CD4-positive, CD25-positive, alpha-beta regulatory T cell (primary cell): ENCODE data around the gene CHAT. TPM values are rescaled to one million over a fixed set of nuclear protein-coding genes. Genes with fewer than 3 reads are reported as not detected.

Experiments
- ATAC-seq, 2 donors: fragments of 150-1000 bp; cut with Tn5 transposase; one replicate each; pipeline ENCODE4 v1.10.0; 2021; ENCODE audit warnings: low read depth in 2 of 2, moderate number of reproducible peaks in 2 of 2, moderate library complexity in 1 of 2
- DNase-seq, 3 donors: peaks; one replicate each; pipeline versions ENCODE4 v3.0.0 to v3.0.0-alpha.2; 2012 to 2022; ENCODE audit warnings: mixed read lengths in 1 of 3
- H3K27ac ChIP-seq: one replicate; pipeline ENCODE4 v1.7.0; 2013; ENCODE audit warnings: mild to moderate bottlenecking, low read length; ENCODE audit not compliant: insufficient read depth, poor library complexity, severe bottlenecking
- H3K27me3 ChIP-seq: one replicate; pipeline ENCODE4 v1.7.0; 2013; ENCODE audit warnings: low read length; ENCODE audit not compliant: control insufficient read depth, insufficient read depth
- H3K36me3 ChIP-seq: one replicate; pipeline ENCODE4 v1.7.0; 2013; ENCODE audit warnings: mild to moderate bottlenecking, low read length, moderate library complexity; ENCODE audit not compliant: control insufficient read depth, insufficient read depth
- H3K4me1 ChIP-seq: 2 replicates; pipeline ENCODE4 v1.7.0; 2013; ENCODE audit warnings: mild to moderate bottlenecking, low read length; ENCODE audit not compliant: insufficient read depth, control insufficient read depth, poor library complexity, severe bottlenecking
- H3K4me3 ChIP-seq: one replicate; pipeline ENCODE4 v1.7.0; 2013; ENCODE audit warnings: low read depth, mild to moderate bottlenecking, low read length, moderate library complexity
- H3K9me3 ChIP-seq, 2 experiments: 1 replicate in 1 of 2; 2 replicates in 1 of 2; pipeline ENCODE4 v1.7.0; 2013; ENCODE audit warnings: low read length in 2 of 2, mild to moderate bottlenecking in 1 of 2, moderate library complexity in 1 of 2; ENCODE audit not compliant: control insufficient read depth in 2 of 2
- H3K27ac Mint-ChIP-seq, 3 donors: one replicate each; pipeline ENCODE4 v1.8.0; 2020 to 2022; ENCODE audit warnings: mild to moderate bottlenecking in 3 of 3, mixed read lengths in 3 of 3, moderate library complexity in 2 of 3
- H3K27me3 Mint-ChIP-seq: one replicate; pipeline ENCODE4 v1.8.0; 2022; ENCODE audit warnings: mild to moderate bottlenecking, mixed read lengths
- H3K36me3 Mint-ChIP-seq: one replicate; pipeline ENCODE4 v1.8.0; 2020; ENCODE audit warnings: mixed read lengths
- H3K4me1 Mint-ChIP-seq, 4 donors: one replicate each; pipeline ENCODE4 v1.8.0; 2020 to 2022; ENCODE audit warnings: mixed read lengths in 4 of 4, mild to moderate bottlenecking in 1 of 4
- H3K4me3 Mint-ChIP-seq, 4 donors: one replicate each; pipeline ENCODE4 v1.8.0; 2020 to 2022; ENCODE audit warnings: mild to moderate bottlenecking in 4 of 4, mixed read lengths in 4 of 4, moderate library complexity in 3 of 4
- H3K9me3 Mint-ChIP-seq, 7 donors: one replicate each; pipeline ENCODE4 v1.8.0; 2020 to 2022; ENCODE audit warnings: mixed read lengths in 7 of 7, mild to moderate bottlenecking in 3 of 7, moderate library complexity in 2 of 7
- polyA plus RNA-seq, 4 donors: library from polyadenylated mRNA; unstranded; fragments of 300-500 nt; fragmentation: Illumina TruSeq; gene quantifications; one replicate each; pipeline ENCODE4 v1.2.3, GENCODE V29; 2021
- total RNA-seq: library from RNA; stranded (reverse); gene quantifications from one replicate; pipeline ENCODE4 v1.2.3, GENCODE V29; 2022

Gene CHAT
- total and polyA plus RNA-seq, 5 donors from 2014 or later = not detected

- Histone ChIP-seq H3K4me3 (no peak overlapping the region), H3K27me3 (no peaks in the 10 kb centered on the region), H3K4me1 (no peaks in the 10 kb centered on the region), H3K36me3 (no peaks in the 10 kb centered on the region), H3K27ac (no peak overlapping the region), H3K9me3 (no peaks in the 10 kb centered on the region)
- peaks cover 4% of the 10 kb centered on the region for H3K27me3 Mint-ChIP-seq
- H3K27ac Mint-ChIP-seq = no peak overlapping the region
- H3K4me1 Mint-ChIP-seq = no peaks in the 10 kb centered on the region
- DNase-seq (no peak), ATAC-seq (no peak)
- H3K36me3 Mint-ChIP-seq = no peaks in the 10 kb centered on the region
- H3K4me3 Mint-ChIP-seq = peak overlapping the region in 1 of 4 donors; percentile 11
- H3K9me3 Mint-ChIP-seq = no peaks in the 10 kb centered on the region
Measured at GRCh38 chr10:49575489-49576072, 38.3 kb upstream of the CHAT start.

DNA sequence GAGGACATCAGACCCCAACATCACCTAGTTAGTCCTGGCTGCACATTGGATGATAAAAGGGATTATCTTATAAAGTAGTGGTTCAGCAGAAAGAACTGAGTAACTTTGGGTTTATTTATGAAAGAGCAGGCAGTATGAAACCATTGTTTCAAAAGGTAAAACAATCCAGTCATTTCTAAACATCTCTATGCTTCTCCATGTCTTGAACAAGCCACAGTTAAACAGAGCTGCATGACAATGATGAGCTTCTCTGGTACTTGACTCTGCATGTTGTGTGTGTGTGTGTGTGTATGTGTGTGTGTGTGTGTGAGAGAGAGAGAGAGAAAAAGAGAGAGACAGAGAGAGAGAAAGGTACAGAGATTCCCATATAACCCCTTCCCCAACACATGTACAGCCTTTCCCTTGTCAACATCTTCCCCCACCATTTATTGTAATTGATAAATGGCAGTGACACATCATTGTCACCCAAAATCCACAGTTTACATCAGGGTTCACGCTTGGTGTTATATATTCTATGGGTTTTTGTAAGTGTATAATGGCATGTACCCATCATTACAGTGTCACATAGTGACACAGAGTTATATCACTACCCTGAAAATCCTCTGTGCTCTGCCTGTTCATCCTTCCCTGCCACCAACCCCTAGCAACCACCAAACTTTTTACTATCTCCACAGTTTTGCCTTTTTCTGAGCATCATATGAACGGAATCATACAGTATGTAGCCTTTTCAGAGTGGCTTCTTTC lies 36.5 kb upstream of the CHAT start:
- Histone ChIP-seq H3K9me3 (no peaks in the 10 kb centered on the region), H3K4me3 (no peak overlapping the region), H3K27me3 (no peaks in the 10 kb centered on the region), H3K36me3 (no peaks in the 10 kb centered on the region), H3K4me1 (no peaks in the 10 kb centered on the region), H3K27ac (no peak overlapping the region)
- Mint-ChIP-seq H3K4me1 (peaks cover 0 to 4% (median 1%) of the 10 kb centered on the region in 4 donors), H3K27me3 (peaks cover 4% of the 10 kb centered on the region), H3K36me3 (no peaks in the 10 kb centered on the region), H3K27ac (no peak overlapping the region), H3K4me3 (no peak overlapping the region), H3K9me3 (no peaks in the 10 kb centered on the region)
- ATAC-seq (no peak), DNase-seq (no peak)

- Mint-ChIP-seq H3K27me3 (peaks cover 10% of the 10 kb centered on the region), H3K27ac (no peak overlapping the region), H3K36me3 (no peaks in the 10 kb centered on the region), H3K4me1 (peaks cover 0 to 4% (median 1%) of the 10 kb centered on the region in 4 donors), H3K9me3 (no peaks in the 10 kb centered on the region), H3K4me3 (no peak overlapping the region)
- ATAC-seq (no peak), DNase-seq (no peak)
- no peaks in the 10 kb centered on the region for H3K36me3 ChIP-seq
- H3K4me3 ChIP-seq = no peak overlapping the region
- H3K4me1 ChIP-seq = no peaks in the 10 kb centered on the region
- H3K9me3 ChIP-seq = no peaks in the 10 kb centered on the region
- H3K27me3 ChIP-seq = peaks cover 3% of the 10 kb centered on the region
- no peak overlapping the region for H3K27ac ChIP-seq
Measured at GRCh38 chr10:49578392-49578791, 35.4 kb upstream of the CHAT start.

DNA sequence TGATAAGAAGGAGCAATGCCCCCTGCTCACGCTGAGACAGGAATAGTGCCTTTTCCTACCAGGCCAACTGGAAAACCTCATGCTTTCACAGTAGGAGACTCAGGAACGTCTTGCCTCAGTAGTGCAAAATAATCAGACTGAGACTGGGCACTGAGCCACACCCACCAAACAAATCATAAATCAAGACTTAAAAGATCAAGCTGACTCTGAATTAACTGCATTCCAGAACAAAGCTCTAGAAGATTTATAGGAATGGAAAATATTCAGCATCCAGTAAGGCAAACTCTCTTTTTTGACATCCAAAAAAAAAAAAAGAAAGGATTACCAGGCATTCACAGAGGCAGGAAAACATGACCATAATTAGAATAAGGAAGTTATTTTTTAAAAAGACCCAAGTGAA lies 34.2 kb upstream of the CHAT start:
- Histone ChIP-seq H3K9me3 (no peaks in the 10 kb centered on the region), H3K4me3 (no peak overlapping the region), H3K27me3 (peaks cover 3% of the 10 kb centered on the region), H3K4me1 (no peaks in the 10 kb centered on the region), H3K36me3 (no peaks in the 10 kb centered on the region), H3K27ac (no peak overlapping the region)
- ATAC-seq (no peak), DNase-seq (no peak)
- peaks cover 7% of the 10 kb centered on the region for H3K27me3 Mint-ChIP-seq
- H3K4me3 Mint-ChIP-seq = no peak overlapping the region
- peaks cover 0 to 4% (median 1%) of the 10 kb centered on the region in 4 donors for H3K4me1 Mint-ChIP-seq
- H3K9me3 Mint-ChIP-seq = no peaks in the 10 kb centered on the region
- no peak overlapping the region for H3K27ac Mint-ChIP-seq
- H3K36me3 Mint-ChIP-seq = no peaks in the 10 kb centered on the region

- no peak overlapping the region for H3K27ac Mint-ChIP-seq
- ATAC-seq (no peak), DNase-seq (no peak)
- peaks cover 0 to 4% (median 1%) of the 10 kb centered on the region in 4 donors for H3K4me1 Mint-ChIP-seq
- H3K36me3 Mint-ChIP-seq = no peaks in the 10 kb centered on the region
- Histone ChIP-seq H3K4me3 (no peak overlapping the region), H3K27me3 (peaks cover 3% of the 10 kb centered on the region), H3K4me1 (no peaks in the 10 kb centered on the region), H3K9me3 (peaks cover 0 to 5% of the 10 kb centered on the region in 2 experiments), H3K27ac (no peak overlapping the region), H3K36me3 (no peaks in the 10 kb centered on the region)
- no peak overlapping the region for H3K4me3 Mint-ChIP-seq
- H3K27me3 Mint-ChIP-seq = peaks cover 17% of the 10 kb centered on the region
- H3K9me3 Mint-ChIP-seq = peaks cover 0 to 8% (median 0%) of the 10 kb centered on the region in 7 donors
Measured at GRCh38 chr10:49585387-49585786, 28.4 kb upstream of the CHAT start.

GRCh38 chr10:49587981-49588380 lies 25.9 kb upstream of the CHAT start:
- ATAC-seq = no peak
- DNase-seq = no peak
- Histone ChIP-seq H3K27me3 (no peaks in the 10 kb centered on the region), H3K27ac (no peak overlapping the region), H3K4me1 (no peaks in the 10 kb centered on the region), H3K4me3 (no peak overlapping the region), H3K9me3 (peaks cover 0 to 5% of the 10 kb centered on the region in 2 experiments), H3K36me3 (no peaks in the 10 kb centered on the region)
- no peaks in the 10 kb centered on the region for H3K36me3 Mint-ChIP-seq
- no peak overlapping the region for H3K27ac Mint-ChIP-seq
- H3K4me3 Mint-ChIP-seq = no peak overlapping the region
- peaks cover 0 to 8% (median 2%) of the 10 kb centered on the region in 7 donors for H3K9me3 Mint-ChIP-seq
- peaks cover 0 to 5% (median 0%) of the 10 kb centered on the region in 4 donors for H3K4me1 Mint-ChIP-seq
- peaks cover 16% of the 10 kb centered on the region for H3K27me3 Mint-ChIP-seq

DNA sequence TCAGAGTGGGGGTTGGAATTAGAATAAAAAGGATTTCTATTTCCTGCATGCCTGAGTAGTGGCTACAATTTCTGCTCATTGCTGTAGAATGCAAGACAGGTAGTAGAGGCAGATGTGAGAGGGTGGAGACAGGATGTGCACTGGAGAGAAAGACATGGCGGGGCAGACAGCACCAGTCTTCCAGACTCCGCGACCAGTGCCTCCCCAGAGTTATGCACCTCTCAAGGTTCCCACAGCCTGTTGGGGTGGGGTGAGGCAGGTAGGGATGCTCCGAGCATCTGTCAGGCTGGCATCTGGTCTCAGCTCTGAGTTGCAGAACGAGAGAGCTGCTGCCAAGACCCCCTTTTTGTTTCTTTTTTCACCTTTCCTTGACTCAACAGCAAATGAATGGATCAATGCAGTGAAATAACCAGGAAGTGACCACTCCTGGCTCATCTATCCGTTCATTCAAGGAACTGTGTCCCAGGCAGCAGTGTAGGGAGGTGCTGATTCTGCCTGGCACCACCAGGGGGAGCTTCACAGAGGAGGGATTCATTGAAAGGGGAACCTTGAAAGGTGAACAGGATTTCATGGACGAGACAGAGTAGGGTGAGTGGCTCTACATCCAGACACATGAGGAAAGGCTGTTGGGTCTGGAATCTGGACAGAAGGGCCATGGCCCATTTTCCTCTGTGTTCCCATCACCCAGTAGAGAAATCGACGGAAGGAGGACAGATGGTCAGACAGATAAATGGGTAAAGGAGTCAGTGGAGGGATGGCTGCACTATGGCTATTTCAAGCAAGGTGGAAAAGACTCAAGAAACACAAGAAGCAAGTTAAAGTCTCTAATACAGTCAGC lies 20.9 kb upstream of the CHAT start:
- Histone ChIP-seq H3K4me3 (no peak overlapping the region), H3K27ac (no peak overlapping the region), H3K4me1 (no peaks in the 10 kb centered on the region), H3K27me3 (no peaks in the 10 kb centered on the region), H3K36me3 (no peaks in the 10 kb centered on the region), H3K9me3 (peaks cover 0 to 5% of the 10 kb centered on the region in 2 experiments)
- Mint-ChIP-seq H3K4me1 (peaks cover 0 to 6% (median 2%) of the 10 kb centered on the region in 4 donors), H3K36me3 (no peaks in the 10 kb centered on the region), H3K27me3 (peaks cover 17% of the 10 kb centered on the region), H3K4me3 (no peak overlapping the region), H3K27ac (no peak overlapping the region), H3K9me3 (peaks cover 0 to 8% (median 2%) of the 10 kb centered on the region in 7 donors)
- peak; percentile 12 to 51 (median 38) for DNase-seq
- peak in 1 of 2 donors; percentile 59 for ATAC-seq
